ENCODE results near the gene TYRO3. TPM values are rescaled to one million over a fixed set of nuclear protein-coding genes. Genes with fewer than 3 reads are reported as not detected.

Gene TYRO3
- total RNA-seq, 1 experiment from 2014 or later, result 30.3 TPM

DNA sequence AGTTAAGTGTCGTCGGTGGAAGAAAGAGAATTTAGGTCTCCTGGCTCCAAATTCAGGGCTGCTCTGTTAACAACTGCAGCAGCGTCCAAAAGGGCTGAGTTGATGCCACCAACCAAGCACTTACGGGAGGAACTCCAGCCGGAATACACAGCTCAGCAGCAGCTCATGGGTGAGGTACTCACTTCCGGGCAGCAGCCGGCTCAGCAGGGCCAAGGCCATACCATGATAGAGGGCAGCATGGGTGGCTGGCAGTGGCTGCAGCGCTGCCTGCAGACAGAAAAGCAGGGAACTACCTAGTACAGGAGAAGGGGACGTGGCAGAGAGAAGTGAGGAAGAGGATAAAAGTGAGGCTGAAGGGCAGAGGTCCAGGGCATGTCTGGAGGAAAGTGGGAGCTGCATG lies 37.4 kb upstream of the TYRO3 start:
- no peak overlapping the region for H3K4me2 ChIP-seq
- POLR2A ChIA-PET (ENCODE audit: unreplicated experiment), result no interaction called here
- no peaks in the 10 kb centered on the region for H3K27me3 ChIP-seq (ENCODE audit: insufficient read depth, low read depth)
- no peaks in the 10 kb centered on the region for H3K79me2 ChIP-seq (ENCODE audit: low read depth)
- H4K20me1 ChIP-seq (ENCODE audit: insufficient read depth), result no peaks in the 10 kb centered on the region
- no peak for DNase-seq
- H2AFZ ChIP-seq, result no peak overlapping the region
- TF ChIP-seq EZH2 (IDR thresholded peaks at IDR 0.05; ENCODE audit: low read depth), result no peak
- TF ChIP-seq, protein P1, sequence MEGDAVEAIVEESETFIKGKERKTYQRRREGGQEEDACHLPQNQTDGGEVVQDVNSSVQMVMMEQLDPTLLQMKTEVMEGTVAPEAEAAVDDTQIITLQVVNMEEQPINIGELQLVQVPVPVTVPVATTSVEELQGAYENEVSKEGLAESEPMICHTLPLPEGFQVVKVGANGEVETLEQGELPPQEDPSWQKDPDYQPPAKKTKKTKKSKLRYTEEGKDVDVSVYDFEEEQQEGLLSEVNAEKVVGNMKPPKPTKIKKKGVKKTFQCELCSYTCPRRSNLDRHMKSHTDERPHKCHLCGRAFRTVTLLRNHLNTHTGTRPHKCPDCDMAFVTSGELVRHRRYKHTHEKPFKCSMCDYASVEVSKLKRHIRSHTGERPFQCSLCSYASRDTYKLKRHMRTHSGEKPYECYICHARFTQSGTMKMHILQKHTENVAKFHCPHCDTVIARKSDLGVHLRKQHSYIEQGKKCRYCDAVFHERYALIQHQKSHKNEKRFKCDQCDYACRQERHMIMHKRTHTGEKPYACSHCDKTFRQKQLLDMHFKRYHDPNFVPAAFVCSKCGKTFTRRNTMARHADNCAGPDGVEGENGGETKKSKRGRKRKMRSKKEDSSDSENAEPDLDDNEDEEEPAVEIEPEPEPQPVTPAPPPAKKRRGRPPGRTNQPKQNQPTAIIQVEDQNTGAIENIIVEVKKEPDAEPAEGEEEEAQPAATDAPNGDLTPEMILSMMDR (conservative IDR thresholded peaks at IDR 0.05), result no peak
- no peaks in the 10 kb centered on the region for H3K4me1 ChIP-seq (replicated peaks; ENCODE audit: insufficient read depth)
- H3K36me3 ChIP-seq (ENCODE audit: low read depth), result peaks cover 2% of the 10 kb centered on the region; the same call in 1 of the 2 replicates
- no peaks in the 10 kb centered on the region for H3F3A ChIP-seq (ENCODE audit: insufficient read depth, low read depth)
- no TSS peak for BruUV-seq (replicated peaks)
- intact Hi-C loops (cut with micrococcal nuclease; ENCODE audit: unreplicated experiment), result no loop called here
- H3K27ac ChIP-seq, result no peak overlapping the region
- no peaks in the 10 kb centered on the region for H3K9me2 ChIP-seq (ENCODE audit: insufficient read depth)
- CTCF ChIA-PET, result no interaction called here
- H3K4me3 ChIP-seq, result no peak overlapping the region
- no peaks in the 10 kb centered on the region for H3K9me3 ChIP-seq (ENCODE audit: insufficient read depth, low read depth)

- ChIA-PET POLR2A (ENCODE audit: unreplicated experiment) (interaction anchor here (0.6 kb wide), 1 partner anchor 15 kb away, joined by 3 read pairs; no protein-coding TSS in a partner anchor), CTCF (no interaction called here)
- H3K27me3 ChIP-seq (ENCODE audit: insufficient read depth, low read depth), result no peaks in the 10 kb centered on the region
- no peaks in the 10 kb centered on the region for H4K20me1 ChIP-seq (ENCODE audit: insufficient read depth)
- intact Hi-C loops (cut with micrococcal nuclease; ENCODE audit: unreplicated experiment), result no loop called here
- H3K9me2 ChIP-seq (ENCODE audit: insufficient read depth), result no peaks in the 10 kb centered on the region
- H2AFZ ChIP-seq, result no peak overlapping the region
- H3K4me2 ChIP-seq, result no peak overlapping the region
- no peaks in the 10 kb centered on the region for H3K79me2 ChIP-seq (ENCODE audit: low read depth)
- no peaks in the 10 kb centered on the region for H3F3A ChIP-seq (ENCODE audit: insufficient read depth, low read depth)
- H3K4me3 ChIP-seq, result no peak overlapping the region
- H3K4me1 ChIP-seq (replicated peaks; ENCODE audit: insufficient read depth), result no peaks in the 10 kb centered on the region
- peaks cover 2% of the 10 kb centered on the region; the same call in 1 of the 2 replicates for H3K36me3 ChIP-seq (ENCODE audit: low read depth)
- no peak overlapping the region for H3K27ac ChIP-seq
- no peaks in the 10 kb centered on the region for H3K9me3 ChIP-seq (ENCODE audit: insufficient read depth, low read depth)
- BruUV-seq (replicated peaks), result no TSS peak
- DNase-seq, result no peak
- TF ChIP-seq, protein P1 (conservative IDR thresholded peaks at IDR 0.05), result no peak
- TF ChIP-seq EZH2 (IDR thresholded peaks at IDR 0.05; ENCODE audit: low read depth), result no peak
These were observed 35.9 kb upstream of the TYRO3 start for GRCh38 chr15:41523097-41523496.

- ChIA-PET POLR2A (ENCODE audit: unreplicated experiment) (no interaction called here), CTCF (no interaction called here)
- no TSS peak for BruUV-seq (replicated peaks)
- Histone ChIP-seq H3F3A (ENCODE audit: insufficient read depth, low read depth) (no peaks in the 10 kb centered on the region), H3K79me2 (ENCODE audit: low read depth) (no peaks in the 10 kb centered on the region), H3K27me3 (ENCODE audit: insufficient read depth, low read depth) (no peaks in the 10 kb centered on the region), H3K4me3 (no peak overlapping the region), H3K27ac (no peak overlapping the region), H3K9me3 (ENCODE audit: insufficient read depth, low read depth) (no peaks in the 10 kb centered on the region), H3K36me3 (ENCODE audit: low read depth) (peaks cover 2% of the 10 kb centered on the region; the same call in 1 of the 2 replicates), H4K20me1 (ENCODE audit: insufficient read depth) (no peaks in the 10 kb centered on the region), H3K4me2 (no peak overlapping the region), H3K4me1 (replicated peaks; ENCODE audit: insufficient read depth) (no peaks in the 10 kb centered on the region), H2AFZ (no peak overlapping the region), H3K9me2 (ENCODE audit: insufficient read depth) (no peaks in the 10 kb centered on the region)
- intact Hi-C loops (cut with micrococcal nuclease; ENCODE audit: unreplicated experiment), result no loop called here
- no peak for TF ChIP-seq EZH2 (IDR thresholded peaks at IDR 0.05; ENCODE audit: low read depth)
- TF ChIP-seq, protein P1 (conservative IDR thresholded peaks at IDR 0.05), result no peak
- DNase-seq, result no peak
These were observed 28.6 kb upstream of the TYRO3 start for GRCh38 chr15:41530363-41530956.
